ENCODE data around the gene DLGAP3. TPM values are rescaled to one million over a fixed set of nuclear protein-coding genes. Genes with fewer than 3 reads are reported as not detected.
"Not testable (repeated sequence)": the region's sequence is repeated elsewhere in the genome, so short reads cannot be mapped to it uniquely, and the experiment has no call there.

DLGAP3 gene
- 0.22 TPM for total RNA-seq
- long read RNA-seq, partial matches to known transcripts: 1 of 1 reads
- long read RNA-seq, other reads (novel, unspliced or antisense): 0 of 1 reads

GRCh38 chr1:34929497-34929852 lies at the start of gene DLGAP3:
DLGAP3 (minus strand) TSS chr1:34929650; CDS start chr1:34905383, 24,267 bp downstream.
- intact Hi-C loops (cut with DNase I): no loop called here
- DNase-seq (ENCODE audit: missing footprints) (no peak), ATAC-seq (no peak)

GRCh38 chr1:34978921-34979320 lies 49.5 kb upstream of the DLGAP3 start:
- intact Hi-C loops (cut with DNase I): no loop called here
- ATAC-seq (no peak), DNase-seq (ENCODE audit: missing footprints) (no peak)

GRCh38 chr1:34977858-34978257 lies 48.4 kb upstream of the DLGAP3 start:
- DNase-seq (ENCODE audit: missing footprints) (no peak), ATAC-seq (no peak)
- intact Hi-C loops (cut with DNase I): no loop called here

GRCh38 chr1:34977210-34977471 lies 47.7 kb upstream of the DLGAP3 start:
- intact Hi-C loops (cut with DNase I): no loop called here
- ATAC-seq (no peak), DNase-seq (ENCODE audit: missing footprints) (no peak)

GRCh38 chr1:34976384-34977209 lies 47.1 kb upstream of the DLGAP3 start:
- DNase-seq (ENCODE audit: missing footprints): no peak
- intact Hi-C loops (cut with DNase I): no loop called here
- peak; percentile 3 for ATAC-seq

GRCh38 chr1:34975771-34976170 lies 46.3 kb upstream of the DLGAP3 start:
- DNase-seq (ENCODE audit: missing footprints) (no peak), ATAC-seq (no peak)
- intact Hi-C loops (cut with DNase I): no loop called here

GRCh38 chr1:34975338-34975737 lies 45.9 kb upstream of the DLGAP3 start:
- intact Hi-C loops (cut with DNase I): no loop called here
- DNase-seq (ENCODE audit: missing footprints) (no peak), ATAC-seq (no peak)

GRCh38 chr1:34974626-34975025 lies 45.2 kb upstream of the DLGAP3 start:
- ATAC-seq (no peak), DNase-seq (ENCODE audit: missing footprints) (no peak)
- intact Hi-C loops (cut with DNase I): no loop called here

GRCh38 chr1:34973326-34973725 lies 43.9 kb upstream of the DLGAP3 start:
- ATAC-seq (no peak), DNase-seq (ENCODE audit: missing footprints) (no peak)
- intact Hi-C loops (cut with DNase I): no loop called here

GRCh38 chr1:34970829-34971228 lies 41.4 kb upstream of the DLGAP3 start:
- intact Hi-C loops (cut with DNase I): no loop called here
- ATAC-seq: no peak
- no peak for DNase-seq (ENCODE audit: missing footprints)

- intact Hi-C loops (cut with DNase I): no loop called here
- DNase-seq (ENCODE audit: missing footprints) (no peak), ATAC-seq (no peak)
These were observed 40.8 kb upstream of the DLGAP3 start for GRCh38 chr1:34970220-34970735.

- ATAC-seq; DNase-seq (ENCODE audit: missing footprints); intact Hi-C loops (cut with DNase I): not testable (repeated sequence)
These were observed 38.8 kb upstream of the DLGAP3 start for GRCh38 chr1:34968297-34968696.

- DNase-seq (ENCODE audit: missing footprints); ATAC-seq; intact Hi-C loops (cut with DNase I): not testable (repeated sequence)
These were observed 38.2 kb upstream of the DLGAP3 start for GRCh38 chr1:34967672-34968071.

GRCh38 chr1:34965597-34965996 lies 36.1 kb upstream of the DLGAP3 start:
- ATAC-seq: no peak

GRCh38 chr1:34950428-34950827 lies 21.0 kb upstream of the DLGAP3 start:
- DNase-seq (ENCODE audit: missing footprints) (no peak), ATAC-seq (no peak)
- intact Hi-C loops (cut with DNase I): no loop called here

More at GRCh38 chr1:34965597-34965996, 36.1 kb upstream of the DLGAP3 start:
- DNase-seq (ENCODE audit: missing footprints): no peak
- intact Hi-C loops (cut with DNase I): no loop called here

- DNase-seq (ENCODE audit: missing footprints); intact Hi-C loops (cut with DNase I); ATAC-seq: not testable (repeated sequence)
These were observed 19.3 kb upstream of the DLGAP3 start for GRCh38 chr1:34948739-34949138.

GRCh38 chr1:34947641-34948314 lies 18.3 kb upstream of the DLGAP3 start:
- ATAC-seq; intact Hi-C loops (cut with DNase I); DNase-seq (ENCODE audit: missing footprints): not testable (repeated sequence)

GRCh38 chr1:34946211-34946610 lies 16.8 kb upstream of the DLGAP3 start:
- intact Hi-C loops (cut with DNase I): no loop called here
- ATAC-seq (no peak), DNase-seq (ENCODE audit: missing footprints) (no peak)

- intact Hi-C loops (cut with DNase I); ATAC-seq: not testable (repeated sequence)
These were observed 12.3 kb upstream of the DLGAP3 start for GRCh38 chr1:34941798-34942197.

GRCh38 chr1:34930702-34931071 lies 1.2 kb upstream of the DLGAP3 start:
- DNase-seq (ENCODE audit: missing footprints) (no peak), ATAC-seq (no peak)
- intact Hi-C loops (cut with DNase I): no loop called here

More at GRCh38 chr1:34941798-34942197, 12.3 kb upstream of the DLGAP3 start:
- not testable (repeated sequence) for DNase-seq (ENCODE audit: missing footprints)

Measured in Right ventricle myocardium inferior (tissue), 1 donor.